ENCODE results near the gene TIGD4.

DNA sequence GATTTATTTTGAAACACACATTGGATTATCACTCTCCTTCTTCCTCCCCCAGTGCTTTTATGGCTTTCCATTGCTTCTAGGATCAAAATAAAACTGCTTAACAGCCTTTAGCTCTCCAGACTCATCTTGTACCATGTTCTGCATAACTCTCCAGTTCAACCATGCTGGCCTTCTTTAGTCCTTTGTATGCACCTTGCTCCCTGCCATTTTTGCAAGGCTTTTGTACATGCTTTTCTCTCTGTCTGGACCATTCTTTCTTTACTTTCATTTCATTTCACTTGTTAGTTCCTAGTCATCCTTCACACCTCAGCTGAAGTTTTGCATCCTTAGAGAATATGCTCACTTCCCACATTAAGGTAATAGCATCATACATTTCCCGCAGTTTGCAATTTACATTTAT is 7.1 kb upstream of the TIGD4 start:
- no peak for TF ChIP-seq EP300 (IDR thresholded peaks at IDR 0.05; ENCODE audit: low read depth)
- TF ChIP-seq, protein P1, sequence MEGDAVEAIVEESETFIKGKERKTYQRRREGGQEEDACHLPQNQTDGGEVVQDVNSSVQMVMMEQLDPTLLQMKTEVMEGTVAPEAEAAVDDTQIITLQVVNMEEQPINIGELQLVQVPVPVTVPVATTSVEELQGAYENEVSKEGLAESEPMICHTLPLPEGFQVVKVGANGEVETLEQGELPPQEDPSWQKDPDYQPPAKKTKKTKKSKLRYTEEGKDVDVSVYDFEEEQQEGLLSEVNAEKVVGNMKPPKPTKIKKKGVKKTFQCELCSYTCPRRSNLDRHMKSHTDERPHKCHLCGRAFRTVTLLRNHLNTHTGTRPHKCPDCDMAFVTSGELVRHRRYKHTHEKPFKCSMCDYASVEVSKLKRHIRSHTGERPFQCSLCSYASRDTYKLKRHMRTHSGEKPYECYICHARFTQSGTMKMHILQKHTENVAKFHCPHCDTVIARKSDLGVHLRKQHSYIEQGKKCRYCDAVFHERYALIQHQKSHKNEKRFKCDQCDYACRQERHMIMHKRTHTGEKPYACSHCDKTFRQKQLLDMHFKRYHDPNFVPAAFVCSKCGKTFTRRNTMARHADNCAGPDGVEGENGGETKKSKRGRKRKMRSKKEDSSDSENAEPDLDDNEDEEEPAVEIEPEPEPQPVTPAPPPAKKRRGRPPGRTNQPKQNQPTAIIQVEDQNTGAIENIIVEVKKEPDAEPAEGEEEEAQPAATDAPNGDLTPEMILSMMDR (IDR thresholded peaks at IDR 0.05): no peak
